GM12878 (cell line): ENCODE results near the gene SLC30A7.

Experiments used
- CREM ChIP-seq: IDR thresholded peaks from 2 replicates; pipeline ENCODE4 v1.6.1; 2014; ENCODE audit warnings: antibody characterized with exemption, low read depth
- EZH2 ChIP-seq: IDR thresholded peaks from 2 replicates; pipeline ENCODE4 v1.6.1; 2012; ENCODE audit warnings: low read depth, mild to moderate bottlenecking, control low read depth, inconsistent platforms, low read length, borderline replicate concordance; ENCODE audit not compliant: control insufficient read depth
- GABPA ChIP-seq: IDR thresholded peaks from 2 replicates; pipeline ENCODE4 v1.6.1; 2014; ENCODE audit warnings: antibody characterized with exemption, low read depth, mild to moderate bottlenecking, inconsistent platforms
- HDGF ChIP-seq: fragments of 450-650 bp; IDR thresholded peaks from 2 replicates; pipeline ENCODE4 v1.6.1; 2016; ENCODE audit warnings: antibody characterized with exemption
- POLR2A ChIP-seq: IDR thresholded peaks from 2 replicates; pipeline ENCODE4 v1.6.1; 2011; ENCODE audit warnings: low read depth, mild to moderate bottlenecking, low read length
- ZNF207 ChIP-seq: fragments of 450-650 bp; IDR thresholded peaks from 2 replicates; pipeline ENCODE4 v1.6.1; 2014; ENCODE audit warnings: antibody characterized with exemption, mild to moderate bottlenecking, borderline replicate concordance
- TF ChIP-seq, protein P1 (sequence below), 3 experiments: IDR thresholded peaks in 2 of 3; conservative IDR thresholded peaks in 1 of 3; 2 replicates each; pipeline ENCODE4 v1.5.1; 2011; ENCODE audit warnings: low read depth in 3 of 3, low read length in 3 of 3, mild to moderate bottlenecking in 3 of 3, control low read depth in 2 of 3, moderate library complexity in 2 of 3, inconsistent platforms in 1 of 3, mixed read lengths in 1 of 3; ENCODE audit not compliant: control insufficient read depth in 2 of 3, insufficient read depth in 1 of 3; ENCODE audit errors: extremely low read depth in 1 of 3
- TF ChIP-seq, protein P2 (sequence below): fragments of 450-650 bp; formaldehyde crosslinking; IDR thresholded peaks from 2 replicates; pipeline ENCODE4 v1.5.0; 2022; ENCODE audit warnings: mild to moderate bottlenecking, missing genetic modification characterization

DNA sequence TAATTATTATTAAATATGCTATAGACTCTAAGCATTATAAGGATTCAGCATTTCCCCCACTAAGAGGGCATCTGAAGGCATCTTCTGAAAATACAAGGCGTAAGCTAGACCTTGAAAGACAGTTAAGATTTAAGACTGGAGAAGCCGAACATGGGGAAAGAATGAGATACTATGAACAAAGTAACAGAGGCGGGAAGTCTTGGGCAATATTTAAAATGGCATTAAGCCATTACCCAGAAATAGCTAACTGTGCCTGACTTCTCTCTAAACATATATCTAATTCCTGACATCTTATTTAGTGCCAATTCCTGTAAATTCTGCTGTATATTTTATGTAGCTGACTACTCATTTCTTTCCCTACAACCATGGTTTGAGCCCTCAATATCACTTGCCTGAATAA, 108.8 kb downstream of the SLC30A7 start:
- TF ChIP-seq, protein P1, sequence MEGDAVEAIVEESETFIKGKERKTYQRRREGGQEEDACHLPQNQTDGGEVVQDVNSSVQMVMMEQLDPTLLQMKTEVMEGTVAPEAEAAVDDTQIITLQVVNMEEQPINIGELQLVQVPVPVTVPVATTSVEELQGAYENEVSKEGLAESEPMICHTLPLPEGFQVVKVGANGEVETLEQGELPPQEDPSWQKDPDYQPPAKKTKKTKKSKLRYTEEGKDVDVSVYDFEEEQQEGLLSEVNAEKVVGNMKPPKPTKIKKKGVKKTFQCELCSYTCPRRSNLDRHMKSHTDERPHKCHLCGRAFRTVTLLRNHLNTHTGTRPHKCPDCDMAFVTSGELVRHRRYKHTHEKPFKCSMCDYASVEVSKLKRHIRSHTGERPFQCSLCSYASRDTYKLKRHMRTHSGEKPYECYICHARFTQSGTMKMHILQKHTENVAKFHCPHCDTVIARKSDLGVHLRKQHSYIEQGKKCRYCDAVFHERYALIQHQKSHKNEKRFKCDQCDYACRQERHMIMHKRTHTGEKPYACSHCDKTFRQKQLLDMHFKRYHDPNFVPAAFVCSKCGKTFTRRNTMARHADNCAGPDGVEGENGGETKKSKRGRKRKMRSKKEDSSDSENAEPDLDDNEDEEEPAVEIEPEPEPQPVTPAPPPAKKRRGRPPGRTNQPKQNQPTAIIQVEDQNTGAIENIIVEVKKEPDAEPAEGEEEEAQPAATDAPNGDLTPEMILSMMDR (IDR thresholded peaks at IDR 0.05 in 2 of 3, conservative IDR thresholded peaks at IDR 0.05 in 1 of 3; ENCODE audit: control insufficient read depth in 2 of 3, extremely low read depth in 1 of 3, insufficient read depth in 1 of 3, low read depth in 3 of 3, low read length in 3 of 3): no peak
- TF ChIP-seq ZNF207 (no peak), CREM (no peak), EZH2 (no peak), HDGF (no peak), GABPA (no peak), POLR2A (no peak)
- TF ChIP-seq, protein P2, sequence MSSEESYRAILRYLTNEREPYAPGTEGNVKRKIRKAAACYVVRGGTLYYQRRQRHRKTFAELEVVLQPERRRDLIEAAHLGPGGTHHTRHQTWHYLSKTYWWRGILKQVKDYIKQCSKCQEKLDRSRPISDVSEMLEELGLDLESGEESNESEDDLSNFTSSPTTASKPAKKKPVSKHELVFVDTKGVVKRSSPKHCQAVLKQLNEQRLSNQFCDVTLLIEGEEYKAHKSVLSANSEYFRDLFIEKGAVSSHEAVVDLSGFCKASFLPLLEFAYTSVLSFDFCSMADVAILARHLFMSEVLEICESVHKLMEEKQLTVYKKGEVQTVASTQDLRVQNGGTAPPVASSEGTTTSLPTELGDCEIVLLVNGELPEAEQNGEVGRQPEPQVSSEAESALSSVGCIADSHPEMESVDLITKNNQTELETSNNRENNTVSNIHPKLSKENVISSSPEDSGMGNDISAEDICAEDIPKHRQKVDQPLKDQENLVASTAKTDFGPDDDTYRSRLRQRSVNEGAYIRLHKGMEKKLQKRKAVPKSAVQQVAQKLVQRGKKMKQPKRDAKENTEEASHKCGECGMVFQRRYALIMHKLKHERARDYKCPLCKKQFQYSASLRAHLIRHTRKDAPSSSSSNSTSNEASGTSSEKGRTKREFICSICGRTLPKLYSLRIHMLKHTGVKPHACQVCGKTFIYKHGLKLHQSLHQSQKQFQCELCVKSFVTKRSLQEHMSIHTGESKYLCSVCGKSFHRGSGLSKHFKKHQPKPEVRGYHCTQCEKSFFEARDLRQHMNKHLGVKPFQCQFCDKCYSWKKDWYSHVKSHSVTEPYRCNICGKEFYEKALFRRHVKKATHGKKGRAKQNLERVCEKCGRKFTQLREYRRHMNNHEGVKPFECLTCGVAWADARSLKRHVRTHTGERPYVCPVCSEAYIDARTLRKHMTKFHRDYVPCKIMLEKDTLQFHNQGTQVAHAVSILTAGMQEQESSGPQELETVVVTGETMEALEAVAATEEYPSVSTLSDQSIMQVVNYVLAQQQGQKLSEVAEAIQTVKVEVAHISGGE (CRISPR knock-in tag): no peak
